Erythroblast (primary cell): Measurements from ENCODE around the gene METAP2.

Experiments
- DNase-seq, 2 experiments: peaks; one replicate each; lab custom pipeline; 2025; lab: John Stamatoyannopoulos, UW
- GATA1 ChIP-seq: IDR thresholded peaks from 2 replicates; pipeline ENCODE4 v1.6.1; 2011; ENCODE audit warnings: low read depth, mild to moderate bottlenecking, control low read depth, low read length, moderate library complexity
- POLR2A ChIP-seq: IDR thresholded peaks from 2 replicates; pipeline ENCODE4 v1.6.1; 2011; ENCODE audit warnings: mild to moderate bottlenecking, low read length

The METAP2 gene

DNA sequence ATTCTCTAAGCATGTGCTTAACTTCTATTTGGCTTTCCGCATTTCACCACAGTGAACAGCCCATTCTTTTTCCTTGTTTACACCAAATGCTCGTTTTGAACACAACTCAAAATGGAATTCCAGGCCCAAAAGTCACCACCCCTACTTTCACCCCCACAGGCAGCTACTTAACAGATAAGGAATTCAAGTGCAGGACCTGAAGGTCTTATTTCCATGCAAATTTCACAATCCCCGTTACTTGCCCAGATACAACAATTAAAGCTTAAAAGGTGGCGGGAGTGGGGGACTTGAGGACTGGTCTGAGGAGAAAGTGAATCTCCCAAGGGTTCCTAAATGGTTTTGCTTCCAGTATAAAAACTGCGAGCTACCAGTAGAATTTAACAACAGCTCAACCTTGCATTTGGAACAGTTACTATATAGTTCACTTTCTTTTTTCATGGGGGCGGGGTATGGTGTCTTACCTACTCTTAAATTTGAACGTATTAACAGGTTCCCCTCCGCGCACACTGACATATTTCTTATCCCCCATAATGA lies 73.6 kb downstream of the METAP2 start:
- no peak for TF ChIP-seq GATA1
- TF ChIP-seq POLR2A: no peak
- DNase-seq: peak; percentile 41 to 55

DNA sequence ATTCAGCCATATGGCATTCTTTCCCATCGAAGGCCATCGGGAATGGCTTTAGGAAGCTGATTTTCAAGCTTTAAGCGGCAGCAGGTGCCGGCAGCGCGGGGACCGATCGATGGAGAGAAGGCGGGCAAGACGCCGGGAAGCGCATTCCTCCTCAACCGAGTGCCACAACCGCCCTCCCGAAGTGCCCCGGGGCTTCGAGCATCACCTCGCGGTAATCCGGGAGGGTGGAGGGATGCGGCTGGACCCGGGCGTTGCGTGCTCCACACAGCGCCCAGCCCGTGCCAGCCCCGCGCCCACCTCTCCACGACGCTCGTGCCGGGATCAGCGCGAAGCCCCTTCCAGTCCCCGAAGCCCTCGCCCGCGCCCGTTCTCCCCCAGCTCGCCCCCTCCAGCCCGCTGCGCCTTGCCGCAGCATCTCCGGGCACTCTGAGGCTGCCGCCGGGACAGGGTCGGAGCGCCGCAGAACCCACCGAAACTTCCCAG lies 74.1 kb downstream of the METAP2 start:
- peak; percentile 41 to 55 for DNase-seq
- TF ChIP-seq GATA1 (no peak), POLR2A (no peak)

DNA sequence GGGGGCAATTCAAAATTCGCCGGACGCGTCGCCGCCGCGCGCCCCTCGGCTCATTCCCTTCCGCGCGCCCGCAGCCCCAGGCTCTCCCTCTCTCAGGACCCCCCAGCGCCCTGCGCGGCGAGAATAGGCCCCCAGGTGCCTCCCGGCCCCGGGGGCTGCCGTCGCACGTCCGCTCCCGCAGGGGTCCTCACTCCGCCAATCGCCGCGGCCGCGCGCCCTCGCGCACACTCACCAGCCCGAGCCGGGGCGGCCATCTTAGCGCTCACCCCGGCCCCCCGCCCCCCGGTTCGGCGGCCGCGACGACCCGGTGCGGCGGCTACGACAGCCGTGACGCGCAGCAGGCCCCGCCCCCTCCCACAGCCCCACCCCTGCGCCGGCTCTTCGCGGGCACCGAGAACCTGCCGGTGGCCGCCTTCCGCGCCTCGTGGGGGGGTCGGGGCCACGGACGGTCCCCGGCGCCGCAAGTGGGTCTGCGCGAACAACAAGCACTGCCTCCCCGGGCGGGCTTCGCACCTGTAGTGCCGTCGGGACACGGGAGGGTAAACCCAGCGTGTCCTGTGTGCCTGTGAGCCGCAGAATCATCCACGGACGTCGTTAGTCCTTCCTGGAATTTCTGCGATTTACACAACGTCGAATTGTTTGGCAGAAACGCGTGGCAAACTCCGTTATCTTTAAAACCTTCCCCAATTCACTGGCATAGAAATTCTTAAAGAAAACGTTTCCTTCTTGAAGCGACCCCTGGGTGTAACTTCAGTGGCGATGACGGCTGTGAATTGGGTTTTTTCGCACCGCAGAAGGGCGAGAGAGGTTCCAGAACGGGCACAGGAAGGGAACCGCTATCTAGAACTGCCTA lies 74.8 kb downstream of the METAP2 start:
- TF ChIP-seq GATA1 (no peak), POLR2A (peak; percentile 49)
- peak; percentile 71 to 72 for DNase-seq

DNA sequence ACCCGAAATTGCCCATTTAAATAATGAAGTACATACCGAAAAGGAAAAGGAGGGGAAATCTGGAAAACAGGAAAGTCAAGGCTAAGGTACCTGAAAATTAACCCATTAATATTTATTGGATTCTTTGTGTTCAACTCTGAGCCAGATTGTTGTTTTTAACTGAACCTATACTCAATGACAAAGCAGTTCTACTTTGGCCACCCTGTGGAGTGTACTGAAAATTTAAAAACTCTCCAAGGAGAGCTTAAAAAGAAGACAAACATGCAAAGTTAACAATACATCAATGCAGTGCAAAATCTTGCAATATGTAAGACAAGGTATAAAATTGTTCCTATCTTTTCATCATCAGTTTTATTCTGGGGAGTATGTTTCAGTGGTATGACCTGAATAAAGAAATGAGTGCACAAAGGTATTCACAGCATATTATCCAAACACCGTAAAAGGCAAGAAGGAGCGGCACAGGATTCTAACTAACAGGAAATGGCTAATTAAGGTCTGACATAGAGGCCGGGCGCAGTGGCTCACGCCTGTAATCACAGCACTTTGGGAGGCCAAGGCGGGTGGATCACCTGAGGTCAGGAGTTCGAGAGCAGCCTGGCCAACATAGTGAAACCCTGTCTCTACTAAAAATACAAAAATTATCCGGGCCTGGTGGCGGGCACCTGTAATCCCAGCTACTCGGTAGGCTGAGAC lies 75.6 kb downstream of the METAP2 start:
- DNase-seq: no peak
- TF ChIP-seq GATA1 (no peak), POLR2A (no peak)

DNA sequence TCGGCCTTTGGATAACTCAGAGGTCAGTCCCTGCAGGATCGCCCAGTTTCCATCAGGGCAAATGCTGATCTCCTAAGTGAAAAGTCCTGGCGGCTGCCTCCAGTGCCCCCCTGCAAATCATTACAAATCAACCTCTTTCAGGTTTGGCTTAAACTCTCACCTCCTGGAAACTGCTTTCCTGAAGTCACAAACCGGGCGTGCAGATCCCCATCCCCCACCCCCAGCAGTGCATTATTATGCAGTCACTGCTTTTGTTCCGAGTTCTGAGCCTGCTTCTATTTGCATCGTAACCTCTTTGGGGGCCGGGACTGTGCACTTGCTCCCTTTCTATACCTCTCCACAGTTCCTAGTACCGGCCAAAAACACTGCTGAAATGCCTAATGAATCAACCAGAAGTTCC lies 77.4 kb downstream of the METAP2 start, which contains the start of gene USP44:
USP44 (minus strand) TSS at position 172 of the 400 bp plus-strand sequence. CDS start 17,220 bp downstream, outside the sequence.
- TF ChIP-seq POLR2A (no peak), GATA1 (no peak)

DNA sequence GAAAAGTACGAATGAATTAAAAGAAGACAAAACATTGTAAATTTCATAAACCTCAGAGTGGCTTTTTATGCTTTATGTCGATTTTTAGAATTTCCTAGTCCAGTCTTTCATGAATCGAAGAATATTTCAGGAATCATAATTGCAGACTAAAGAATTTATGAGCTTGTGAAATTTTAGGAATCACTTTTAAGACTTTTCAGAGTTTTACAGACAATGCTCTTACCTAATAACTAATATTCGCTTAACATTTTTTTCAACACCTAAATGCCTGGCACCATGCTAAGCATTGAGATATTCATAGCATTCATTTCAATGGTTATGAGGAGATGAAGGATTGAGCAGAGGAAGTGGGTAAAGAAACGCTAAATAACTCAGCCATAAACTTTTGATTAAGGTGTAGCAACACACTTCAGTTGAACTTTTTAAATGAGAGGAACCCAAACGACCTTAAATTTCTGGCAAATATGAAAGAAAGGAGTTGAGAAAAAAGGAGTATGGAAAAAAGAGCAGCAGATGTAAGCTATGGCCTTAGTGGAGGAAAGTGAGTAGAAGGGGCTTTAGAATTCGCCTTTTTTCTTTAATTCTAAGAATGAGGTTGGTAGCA lies 78.1 kb downstream of the METAP2 start:
- no peak for DNase-seq
- TF ChIP-seq POLR2A (no peak), GATA1 (no peak)

More for the DNA sequence above, 77.4 kb downstream of the METAP2 start, which contains the start of gene USP44:
- DNase-seq: no peak

DNA sequence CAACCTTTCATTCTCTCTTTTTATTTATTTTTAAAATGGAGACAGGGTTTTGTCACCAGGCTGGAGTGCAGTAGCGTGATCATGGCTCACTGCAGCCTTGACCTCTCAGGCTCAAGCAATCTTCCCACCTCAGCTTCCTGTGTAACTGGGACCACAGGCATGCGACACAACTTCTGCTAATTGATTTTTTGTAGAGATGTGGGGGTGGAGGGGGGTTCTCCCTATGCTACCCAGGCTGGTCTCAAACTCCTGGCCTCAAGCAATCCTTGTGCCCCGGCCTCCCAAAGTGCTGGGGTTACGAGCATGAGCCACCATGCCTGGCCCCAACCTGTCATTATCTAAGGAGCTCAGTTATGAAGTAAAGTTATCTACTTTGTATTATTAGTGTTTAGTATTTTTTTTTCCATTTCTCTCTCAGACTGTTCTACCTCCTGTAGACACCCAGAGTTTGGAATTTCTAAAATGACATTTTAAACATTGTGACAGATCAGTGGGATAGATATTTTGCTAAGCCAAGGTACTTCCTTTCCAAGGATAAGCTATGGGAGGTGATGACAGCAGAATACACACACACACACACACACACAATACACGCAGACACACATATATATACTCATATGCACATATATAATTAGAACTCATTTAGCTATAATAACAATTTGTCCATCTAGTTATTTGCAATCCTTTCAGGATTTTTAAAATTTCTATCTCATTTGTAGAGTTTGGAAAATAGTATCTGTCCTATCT lies 79.4 kb downstream of the METAP2 start:
- TF ChIP-seq GATA1 (no peak), POLR2A (no peak)
- DNase-seq: no peak

DNA sequence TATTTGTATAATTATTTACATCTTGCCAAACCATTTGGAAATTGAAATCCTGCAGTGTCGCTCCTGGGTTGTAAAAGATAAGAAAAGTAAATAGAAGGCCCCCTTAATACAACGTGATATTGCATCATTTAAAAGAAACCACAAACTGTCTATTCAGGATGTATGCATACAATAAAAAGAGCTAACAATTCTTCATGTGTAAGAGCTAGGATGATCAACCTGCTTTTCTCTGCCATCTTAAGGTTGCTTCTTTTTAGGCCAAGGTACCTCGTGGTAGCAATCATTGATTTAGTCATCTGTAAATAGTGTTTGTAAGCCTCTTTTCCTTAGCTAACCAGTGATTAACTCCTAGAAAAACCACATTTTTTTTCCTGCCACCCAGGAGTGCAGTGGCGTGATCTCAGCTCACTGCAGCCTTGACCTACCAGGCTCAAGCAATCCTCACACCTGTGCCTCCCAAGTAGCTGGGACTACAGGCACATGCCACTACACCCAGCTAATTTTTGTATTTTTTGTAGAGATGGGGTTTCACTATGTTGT lies 80.7 kb downstream of the METAP2 start:
- TF ChIP-seq GATA1 (no peak), POLR2A (no peak)
- DNase-seq: peak; percentile 39 to 40

DNA sequence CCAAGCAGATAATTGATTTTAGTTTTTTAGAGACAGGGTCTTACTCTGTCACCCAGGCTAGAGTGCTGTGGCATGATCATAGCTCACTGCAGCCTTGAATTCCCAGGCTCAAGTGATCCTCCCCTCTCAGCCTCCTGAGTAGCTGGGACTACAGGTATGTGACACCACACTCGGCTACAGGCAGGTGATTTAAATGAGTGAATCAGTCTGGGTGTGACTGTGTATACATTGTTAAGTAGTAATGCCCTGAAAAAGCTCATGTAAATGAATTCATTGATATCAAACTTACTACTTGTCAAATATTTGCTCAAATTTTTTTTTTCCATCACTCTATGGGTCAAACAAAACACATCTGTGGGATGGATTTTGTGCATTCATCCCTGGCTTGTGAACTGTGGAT lies 83.7 kb downstream of the METAP2 start:
- no peak for TF ChIP-seq GATA1
- DNase-seq: no peak
